Raji (cell line): ENCODE results near the gene OMD.

Experiments
- POLR2A ChIP-seq: IDR thresholded peaks from 2 replicates; pipeline ENCODE4 v1.6.1; 2011; ENCODE audit warnings: low read depth, low read length, control low read depth; ENCODE audit not compliant: insufficient read depth

Gene OMD

GRCh38 chr9:92393686-92394085 is 30.6 kb downstream of the OMD start:
- no peak for TF ChIP-seq POLR2A

- TF ChIP-seq POLR2A = no peak
Observed at GRCh38 chr9:92392690-92393089, 31.6 kb downstream of the OMD start.

GRCh38 chr9:92385953-92386352 is 38.3 kb downstream of the OMD start:
- TF ChIP-seq POLR2A = no peak

- no peak for TF ChIP-seq POLR2A
Observed at GRCh38 chr9:92385477-92385876, 38.8 kb downstream of the OMD start.

- TF ChIP-seq POLR2A = no peak
Observed at GRCh38 chr9:92385001-92385400, 39.3 kb downstream of the OMD start.

GRCh38 chr9:92384375-92384774 is 39.9 kb downstream of the OMD start:
- TF ChIP-seq POLR2A = no peak

- TF ChIP-seq POLR2A = no peak
Observed at GRCh38 chr9:92381775-92382174, 42.5 kb downstream of the OMD start.

GRCh38 chr9:92380603-92381002 is 43.7 kb downstream of the OMD start:
- no peak for TF ChIP-seq POLR2A

- no peak for TF ChIP-seq POLR2A
Observed at GRCh38 chr9:92378865-92379560, 45.3 kb downstream of the OMD start.

- TF ChIP-seq POLR2A = no peak
Observed at GRCh38 chr9:92377876-92378275, 46.4 kb downstream of the OMD start.

GRCh38 chr9:92373167-92373566 is 51.1 kb downstream of the OMD start:
- TF ChIP-seq POLR2A = no peak

GRCh38 chr9:92369075-92369474 is 55.2 kb downstream of the OMD start:
- TF ChIP-seq POLR2A = no peak
